ENCODE results near the gene PRKAR2B.
A peak's percentile ranks its signal among the peaks of the same experiment; 100 is the strongest.

Gene PRKAR2B

GRCh38 chr7:107158028-107158427 is 113.5 kb downstream of the PRKAR2B start:
- DNase-seq (ENCODE audit: low read depth, low spot score): no peak

GRCh38 chr7:107160389-107160788 is 115.9 kb downstream of the PRKAR2B start:
- no peak for DNase-seq (ENCODE audit: low read depth, low spot score)

DNA sequence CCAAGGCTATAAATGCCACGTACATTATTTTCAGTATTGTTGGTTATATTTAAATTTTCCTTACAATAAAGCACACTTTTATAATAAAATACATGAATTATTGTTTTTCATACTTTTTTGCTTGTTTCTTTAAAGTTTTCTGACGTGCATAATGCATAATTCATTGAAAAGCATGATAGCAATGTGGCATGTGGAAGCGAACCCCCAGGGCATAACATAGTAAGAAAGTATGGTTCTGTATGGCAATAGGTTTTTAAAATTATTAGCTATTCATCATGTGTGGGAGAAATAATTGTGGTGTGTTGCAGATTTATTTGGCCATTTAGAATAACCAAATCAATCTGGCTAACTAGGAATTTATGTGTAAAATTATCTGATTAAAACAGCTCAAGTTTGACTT is 116.9 kb downstream of the PRKAR2B start:
- DNase-seq (ENCODE audit: low read depth, low spot score): no peak

DNA sequence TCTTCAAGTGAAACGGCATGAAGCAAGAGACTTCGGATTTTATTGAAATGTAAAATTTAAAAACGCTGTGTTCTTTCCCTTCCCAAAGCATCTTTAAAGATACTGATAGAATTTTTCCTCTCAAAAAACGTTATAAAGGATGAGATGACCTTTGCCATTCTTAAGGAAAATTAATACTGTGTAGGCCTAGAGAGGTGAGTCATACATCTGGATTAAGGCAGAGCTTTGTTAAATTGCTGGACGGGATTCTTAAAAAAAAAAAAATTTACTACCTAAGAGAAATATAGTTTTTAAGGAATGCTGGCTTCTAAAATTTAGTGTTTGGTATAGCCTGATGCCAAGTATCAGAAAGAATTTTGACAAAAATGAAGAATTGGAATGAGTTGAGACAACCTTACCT is 118.0 kb downstream of the PRKAR2B start:
- no peak for DNase-seq (ENCODE audit: low read depth, low spot score)

- DNase-seq (ENCODE audit: low read depth, low spot score): no peak
These were observed 119.6 kb downstream of the PRKAR2B start for GRCh38 chr7:107164092-107164491.

DNA sequence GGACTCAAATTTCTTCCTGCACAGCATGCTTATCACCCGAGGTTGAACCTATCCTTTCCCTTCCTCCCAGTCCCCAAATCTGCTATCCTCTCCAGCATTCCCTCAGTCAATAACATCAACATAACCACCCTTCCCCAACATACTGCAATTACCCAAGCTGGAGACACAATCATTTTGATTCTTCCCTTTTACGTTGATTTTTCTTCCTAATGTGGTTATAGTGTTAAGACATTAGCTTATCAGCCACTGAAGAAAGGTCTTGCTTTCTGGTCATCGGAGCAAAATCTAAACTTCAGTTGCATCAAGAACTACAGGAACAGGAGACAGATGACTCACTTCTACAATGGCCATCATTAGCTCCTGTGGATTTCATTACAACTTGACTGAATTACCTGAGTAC is 120.8 kb downstream of the PRKAR2B start:
- no peak for DNase-seq (ENCODE audit: low read depth, low spot score)

GRCh38 chr7:107166736-107167426 is 122.4 kb downstream of the PRKAR2B start:
- no peak for DNase-seq (ENCODE audit: low read depth, low spot score)

- peak; percentile 66 for DNase-seq (ENCODE audit: low read depth, low spot score)
These were observed 123.2 kb downstream of the PRKAR2B start for GRCh38 chr7:107167483-107168232.

GRCh38 chr7:107168233-107169119 is 124.0 kb downstream of the PRKAR2B start, which contains the start of gene HBP1:
TSS of gene HBP1 (plus strand) at chr7:107169003. CDS start at chr7:107179894, 10,891 bp downstream.
- peak; percentile 100 for DNase-seq (ENCODE audit: low read depth, low spot score)

DNA sequence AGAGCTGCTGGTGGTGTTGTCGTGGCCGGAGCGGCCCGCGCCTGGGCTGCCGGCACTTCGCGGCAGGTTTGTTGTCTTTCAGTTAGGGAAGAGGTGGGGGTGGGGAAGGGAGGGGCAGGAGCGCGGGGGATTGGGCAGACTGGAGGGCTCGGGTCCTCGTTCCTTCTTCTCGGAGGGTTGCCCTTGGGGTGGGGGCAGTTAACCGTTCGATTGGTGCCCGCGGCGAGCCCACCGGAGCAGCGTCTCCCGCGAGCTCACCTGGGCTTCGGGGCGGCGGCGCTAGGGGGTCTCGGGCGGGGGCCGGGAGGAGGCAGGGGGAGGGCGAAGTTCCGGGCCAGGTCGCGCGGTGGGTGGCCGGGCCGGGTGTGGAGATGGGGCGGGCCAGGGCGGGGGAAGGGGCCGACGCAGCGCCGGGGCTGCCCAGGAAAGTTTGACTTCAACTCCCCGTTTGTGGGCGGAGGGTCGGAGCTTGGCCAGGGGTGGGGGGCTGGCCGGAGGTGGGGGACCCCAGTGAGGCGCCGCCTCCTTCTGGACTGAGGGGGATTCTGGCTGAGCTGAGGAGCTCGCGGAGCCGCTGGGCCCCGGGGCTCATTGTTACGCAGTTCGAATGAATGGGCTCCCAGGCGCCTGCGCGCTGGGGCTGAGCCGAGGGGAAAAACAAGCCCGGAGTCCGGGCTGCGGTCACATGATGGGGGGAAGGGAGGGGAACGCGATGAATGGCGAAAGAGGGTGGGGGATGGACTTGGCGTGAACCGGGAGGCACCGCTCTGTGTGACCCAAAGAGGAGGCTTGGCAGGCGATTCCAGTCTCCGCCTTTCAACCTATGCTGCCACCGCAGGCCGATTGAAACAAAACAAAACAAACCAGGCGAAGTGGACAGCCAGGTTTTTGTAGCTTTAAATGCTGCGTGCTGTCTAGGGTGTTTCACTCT is 124.9 kb downstream of the PRKAR2B start:
- DNase-seq (ENCODE audit: low read depth, low spot score): peak; percentile 94

- DNase-seq (ENCODE audit: low read depth, low spot score): no peak
These were observed 125.8 kb downstream of the PRKAR2B start for GRCh38 chr7:107170051-107170915.

GRCh38 chr7:107171496-107171895 is 127.0 kb downstream of the PRKAR2B start:
- no peak for DNase-seq (ENCODE audit: low read depth, low spot score)

DNA sequence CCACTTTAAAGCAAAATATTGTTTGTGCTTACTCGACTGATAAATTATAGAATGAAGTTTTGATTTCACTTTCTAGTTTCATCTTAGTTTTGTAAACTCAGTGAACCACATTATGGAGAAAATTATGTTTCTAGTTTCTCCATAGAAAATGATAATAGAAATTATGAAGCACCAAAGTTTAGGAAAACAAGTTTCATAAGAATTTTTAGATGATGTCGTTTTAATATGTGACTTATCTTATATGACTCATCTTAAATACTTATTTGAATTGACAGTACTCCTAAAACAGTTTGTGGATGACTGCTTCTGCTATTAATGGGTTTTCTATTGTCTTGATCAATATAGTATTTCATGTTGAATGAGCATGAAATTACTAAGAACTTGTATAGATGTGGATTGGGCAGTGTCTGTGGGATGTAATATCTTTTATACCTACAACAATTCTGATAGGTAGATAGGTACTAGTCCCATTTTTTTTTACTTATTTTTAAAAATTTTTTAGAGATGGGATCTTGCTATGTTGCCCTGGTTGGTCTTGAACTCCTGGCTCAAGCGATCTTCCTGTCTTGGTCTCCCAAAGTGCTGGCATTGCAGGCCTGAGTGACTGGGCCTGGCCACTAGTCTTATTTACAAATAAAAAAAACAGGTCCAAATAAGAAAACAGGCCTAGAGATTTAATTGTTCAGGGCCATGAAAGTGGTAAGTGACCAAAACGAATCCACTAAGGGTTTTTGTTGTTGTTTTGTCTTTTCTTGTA is 127.9 kb downstream of the PRKAR2B start:
- no peak for DNase-seq (ENCODE audit: low read depth, low spot score)

DNA sequence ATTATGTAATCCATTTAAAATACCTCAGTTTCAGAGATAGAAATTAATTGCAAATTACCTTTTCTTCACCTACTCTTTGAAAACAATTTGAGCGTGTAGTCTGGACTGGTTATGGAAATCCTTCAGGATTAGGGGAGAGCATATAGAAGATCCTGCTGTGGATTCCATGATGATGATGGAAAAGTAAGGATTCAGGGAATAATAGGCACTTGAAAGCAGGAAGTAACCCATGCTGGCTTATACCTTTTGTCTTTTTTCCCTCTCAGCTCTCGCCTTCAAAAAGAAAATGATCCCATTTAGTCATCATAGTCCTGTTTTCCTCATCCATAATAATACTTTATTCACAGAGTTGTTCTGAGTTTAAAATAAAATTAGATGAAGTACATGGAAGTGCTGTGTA is 128.7 kb downstream of the PRKAR2B start:
- no peak for DNase-seq (ENCODE audit: low read depth, low spot score)

- DNase-seq (ENCODE audit: low read depth, low spot score): no peak
These were observed 129.3 kb downstream of the PRKAR2B start for GRCh38 chr7:107173691-107174406.

DNA sequence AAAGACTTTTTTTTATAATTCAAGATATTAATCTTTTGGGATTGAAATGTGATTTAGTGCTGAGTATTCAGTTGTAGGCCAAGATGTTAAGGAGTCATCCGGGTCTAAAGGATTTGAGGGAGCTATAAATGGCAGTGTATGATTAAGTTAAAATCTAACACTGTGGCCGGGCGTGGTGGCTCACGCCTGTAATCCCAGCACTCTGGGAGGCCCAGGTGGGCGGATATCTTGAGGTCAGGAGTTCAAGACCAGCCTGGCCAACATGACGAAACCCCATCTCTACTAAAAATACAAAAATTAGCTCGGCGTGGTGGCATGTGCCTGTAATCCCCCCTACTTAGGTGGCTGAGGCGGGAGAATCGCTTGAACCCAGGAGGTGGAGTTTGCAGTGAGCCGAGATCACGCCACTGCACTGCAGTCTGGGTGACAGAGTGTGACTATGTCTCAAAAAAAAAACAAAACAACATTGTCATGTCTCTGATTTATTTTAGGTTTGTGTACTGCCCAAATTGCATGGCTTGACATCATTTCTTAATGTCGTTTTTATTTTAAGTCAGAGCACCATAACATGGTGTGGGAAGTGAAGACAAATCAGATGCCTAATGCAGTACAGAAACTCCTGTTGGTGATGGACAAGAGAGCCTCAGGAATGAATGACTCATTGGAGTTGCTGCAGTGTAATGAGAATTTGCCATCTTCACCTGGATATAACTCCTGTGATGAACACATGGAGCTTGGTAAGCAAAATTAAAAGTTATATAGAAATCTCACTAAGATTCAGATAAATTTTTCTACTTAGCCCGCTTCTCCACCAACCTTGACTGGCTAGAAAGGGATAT is 135.0 kb downstream of the PRKAR2B start:
- DNase-seq (ENCODE audit: low read depth, low spot score): no peak

- DNase-seq (ENCODE audit: low read depth, low spot score): peak; percentile 55
These were observed 135.9 kb downstream of the PRKAR2B start for GRCh38 chr7:107180378-107180777.

GRCh38 chr7:107181172-107181571 is 136.7 kb downstream of the PRKAR2B start:
- no peak for DNase-seq (ENCODE audit: low read depth, low spot score)
